ENCODE data around the gene GGTLC2. TPM values are rescaled to one million over a fixed set of nuclear protein-coding genes. Genes with fewer than 3 reads are reported as not detected.

The GGTLC2 gene
- total RNA-seq, 1 donor from 2014 or later: not detected

GRCh38 chr22:22666307-22667091 is 22.1 kb downstream of the GGTLC2 start:
- no peak for DNase-seq (ENCODE audit: low spot score)
- peaks cover 10% of the 10 kb centered on the region for H3K27me3 Mint-ChIP-seq (ENCODE audit: insufficient read depth)
- H3K36me3 Mint-ChIP-seq (ENCODE audit: low read depth): no peaks in the 10 kb centered on the region
- H3K4me1 Mint-ChIP-seq (ENCODE audit: low read depth): no peaks in the 10 kb centered on the region
- intact Hi-C loops (cut with micrococcal nuclease): no loop called here
- no peaks in the 10 kb centered on the region for H3K9me3 Mint-ChIP-seq
- H3K4me3 Mint-ChIP-seq: no peak overlapping the region
- no peak overlapping the region for H3K27ac Mint-ChIP-seq

GRCh38 chr22:22667966-22668880 is 23.8 kb downstream of the GGTLC2 start:
- intact Hi-C loops (cut with micrococcal nuclease): no loop called here
- Mint-ChIP-seq H3K4me3 (no peak overlapping the region), H3K27ac (no peak overlapping the region), H3K4me1 (ENCODE audit: low read depth) (no peaks in the 10 kb centered on the region), H3K36me3 (ENCODE audit: low read depth) (no peaks in the 10 kb centered on the region), H3K27me3 (ENCODE audit: insufficient read depth) (peaks cover 10% of the 10 kb centered on the region), H3K9me3 (no peaks in the 10 kb centered on the region)
- no peak for DNase-seq (ENCODE audit: low spot score)

- intact Hi-C loops (cut with micrococcal nuclease): no loop called here
- Mint-ChIP-seq H3K27me3 (ENCODE audit: insufficient read depth) (peaks cover 10% of the 10 kb centered on the region), H3K4me3 (no peak overlapping the region), H3K4me1 (ENCODE audit: low read depth) (no peaks in the 10 kb centered on the region), H3K36me3 (ENCODE audit: low read depth) (no peaks in the 10 kb centered on the region), H3K9me3 (no peaks in the 10 kb centered on the region), H3K27ac (no peak overlapping the region)
- DNase-seq (ENCODE audit: low spot score): no peak
These were observed 24.7 kb downstream of the GGTLC2 start for GRCh38 chr22:22669093-22669492.

- Mint-ChIP-seq H3K9me3 (no peaks in the 10 kb centered on the region), H3K36me3 (ENCODE audit: low read depth) (no peaks in the 10 kb centered on the region), H3K27me3 (ENCODE audit: insufficient read depth) (peaks cover 11% of the 10 kb centered on the region), H3K4me3 (no peak overlapping the region), H3K4me1 (ENCODE audit: low read depth) (no peaks in the 10 kb centered on the region), H3K27ac (no peak overlapping the region)
- DNase-seq (ENCODE audit: low spot score): no peak
- intact Hi-C loops (cut with micrococcal nuclease): no loop called here
These were observed 25.8 kb downstream of the GGTLC2 start for GRCh38 chr22:22670076-22670795.

GRCh38 chr22:22671506-22671905 is 27.1 kb downstream of the GGTLC2 start:
- no peaks in the 10 kb centered on the region for H3K4me1 Mint-ChIP-seq (ENCODE audit: low read depth)
- no peak overlapping the region for H3K4me3 Mint-ChIP-seq
- no peaks in the 10 kb centered on the region for H3K9me3 Mint-ChIP-seq
- no peak overlapping the region for H3K27ac Mint-ChIP-seq
- no peaks in the 10 kb centered on the region for H3K36me3 Mint-ChIP-seq (ENCODE audit: low read depth)
- intact Hi-C loops (cut with micrococcal nuclease): no loop called here
- H3K27me3 Mint-ChIP-seq (ENCODE audit: insufficient read depth): peaks cover 9% of the 10 kb centered on the region
- no peak for DNase-seq (ENCODE audit: low spot score)

GRCh38 chr22:22673099-22673498 is 28.7 kb downstream of the GGTLC2 start:
- H3K27ac Mint-ChIP-seq: no peak overlapping the region
- H3K36me3 Mint-ChIP-seq (ENCODE audit: low read depth): no peaks in the 10 kb centered on the region
- no peaks in the 10 kb centered on the region for H3K4me1 Mint-ChIP-seq (ENCODE audit: low read depth)
- no peaks in the 10 kb centered on the region for H3K9me3 Mint-ChIP-seq
- no peak for DNase-seq (ENCODE audit: low spot score)
- no peak overlapping the region for H3K4me3 Mint-ChIP-seq
- peaks cover 14% of the 10 kb centered on the region for H3K27me3 Mint-ChIP-seq (ENCODE audit: insufficient read depth)
- intact Hi-C loops (cut with micrococcal nuclease): no loop called here

- no peak overlapping the region for H3K4me3 Mint-ChIP-seq
- H3K4me1 Mint-ChIP-seq (ENCODE audit: low read depth): no peaks in the 10 kb centered on the region
- H3K27me3 Mint-ChIP-seq (ENCODE audit: insufficient read depth): peaks cover 15% of the 10 kb centered on the region
- no peaks in the 10 kb centered on the region for H3K36me3 Mint-ChIP-seq (ENCODE audit: low read depth)
- H3K27ac Mint-ChIP-seq: no peak overlapping the region
- intact Hi-C loops (cut with micrococcal nuclease): no loop called here
- no peaks in the 10 kb centered on the region for H3K9me3 Mint-ChIP-seq
- no peak for DNase-seq (ENCODE audit: low spot score)
These were observed 29.2 kb downstream of the GGTLC2 start for GRCh38 chr22:22673628-22674027.

GRCh38 chr22:22674467-22674866 is 30.1 kb downstream of the GGTLC2 start:
- H3K9me3 Mint-ChIP-seq: no peaks in the 10 kb centered on the region
- no peak for DNase-seq (ENCODE audit: low spot score)
- H3K36me3 Mint-ChIP-seq (ENCODE audit: low read depth): no peaks in the 10 kb centered on the region
- intact Hi-C loops (cut with micrococcal nuclease): no loop called here
- peaks cover 15% of the 10 kb centered on the region for H3K27me3 Mint-ChIP-seq (ENCODE audit: insufficient read depth)
- no peak overlapping the region for H3K4me3 Mint-ChIP-seq
- no peaks in the 10 kb centered on the region for H3K4me1 Mint-ChIP-seq (ENCODE audit: low read depth)
- H3K27ac Mint-ChIP-seq: no peak overlapping the region

- H3K4me3 Mint-ChIP-seq: no peak overlapping the region
- H3K4me1 Mint-ChIP-seq (ENCODE audit: low read depth): no peaks in the 10 kb centered on the region
- no peak overlapping the region for H3K27ac Mint-ChIP-seq
- H3K9me3 Mint-ChIP-seq: no peaks in the 10 kb centered on the region
- intact Hi-C loops (cut with micrococcal nuclease): no loop called here
- DNase-seq (ENCODE audit: low spot score): no peak
- H3K27me3 Mint-ChIP-seq (ENCODE audit: insufficient read depth): peaks cover 8% of the 10 kb centered on the region
- H3K36me3 Mint-ChIP-seq (ENCODE audit: low read depth): no peaks in the 10 kb centered on the region
These were observed 34.6 kb downstream of the GGTLC2 start for GRCh38 chr22:22678970-22679369.

- H3K36me3 Mint-ChIP-seq (ENCODE audit: low read depth): no peaks in the 10 kb centered on the region
- no peaks in the 10 kb centered on the region for H3K9me3 Mint-ChIP-seq
- H3K27me3 Mint-ChIP-seq (ENCODE audit: insufficient read depth): peaks cover 6% of the 10 kb centered on the region
- intact Hi-C loops (cut with micrococcal nuclease): no loop called here
- no peak overlapping the region for H3K27ac Mint-ChIP-seq
- H3K4me3 Mint-ChIP-seq: no peak overlapping the region
- DNase-seq (ENCODE audit: low spot score): no peak
- no peaks in the 10 kb centered on the region for H3K4me1 Mint-ChIP-seq (ENCODE audit: low read depth)
These were observed 36.0 kb downstream of the GGTLC2 start for GRCh38 chr22:22680396-22680795.

- no peaks in the 10 kb centered on the region for H3K4me1 Mint-ChIP-seq (ENCODE audit: low read depth)
- H3K9me3 Mint-ChIP-seq: no peaks in the 10 kb centered on the region
- DNase-seq (ENCODE audit: low spot score): no peak
- intact Hi-C loops (cut with micrococcal nuclease): no loop called here
- no peak overlapping the region for H3K27ac Mint-ChIP-seq
- peaks cover 6% of the 10 kb centered on the region for H3K27me3 Mint-ChIP-seq (ENCODE audit: insufficient read depth)
- no peaks in the 10 kb centered on the region for H3K36me3 Mint-ChIP-seq (ENCODE audit: low read depth)
- no peak overlapping the region for H3K4me3 Mint-ChIP-seq
These were observed 36.9 kb downstream of the GGTLC2 start for GRCh38 chr22:22681221-22681739.

GRCh38 chr22:22682196-22682595 is 37.8 kb downstream of the GGTLC2 start:
- no peak for DNase-seq (ENCODE audit: low spot score)
- intact Hi-C loops (cut with micrococcal nuclease): no loop called here
- Mint-ChIP-seq H3K9me3 (no peaks in the 10 kb centered on the region), H3K27me3 (ENCODE audit: insufficient read depth) (peaks cover 1% of the 10 kb centered on the region), H3K4me3 (no peak overlapping the region), H3K36me3 (ENCODE audit: low read depth) (no peaks in the 10 kb centered on the region), H3K27ac (no peak overlapping the region), H3K4me1 (ENCODE audit: low read depth) (no peaks in the 10 kb centered on the region)
